SK-N-MC (cell line): ENCODE results near the gene ADCY2.

ENCODE experiments used
- EZH2 ChIP-seq: fragments of 200-600 bp; sonication (generic); IDR thresholded peaks from one replicate; pipeline ENCODE4 v1.6.1; 2017; ENCODE audit warnings: antibody characterized with exemption
- FOXP2 ChIP-seq: optimal IDR thresholded peaks from 2 replicates; pipeline ENCODE3; 2011; ENCODE audit warnings: mild to moderate bottlenecking, moderate library complexity; ENCODE audit not compliant: insufficient read depth; ENCODE audit errors: extremely low read length, control extremely low read depth

DNA sequence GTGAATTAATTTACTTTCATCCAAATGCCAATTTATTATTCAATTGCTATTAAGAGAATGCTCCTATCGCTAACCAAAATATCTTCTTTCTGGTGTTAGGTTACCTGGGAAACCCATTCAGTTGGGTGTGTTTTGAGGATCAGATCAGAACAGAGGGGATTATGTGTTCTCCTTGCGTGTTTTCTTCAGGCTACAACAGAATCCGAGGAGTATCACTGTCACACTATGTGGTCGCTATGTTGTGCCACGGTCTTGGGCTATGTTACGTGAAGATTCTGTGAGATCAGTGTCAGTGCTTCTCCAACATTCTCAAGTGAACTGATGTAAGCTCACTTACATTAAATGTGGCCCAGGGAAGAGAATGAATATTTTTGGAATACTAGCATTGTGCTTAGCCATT, 39.0 kb downstream of the ADCY2 start:
- TF ChIP-seq EZH2 (no peak), FOXP2 (no peak)
